ENCODE results near the gene OSBP2. TPM values are rescaled to one million over a fixed set of nuclear protein-coding genes. Genes with fewer than 3 reads are reported as not detected.

OSBP2 gene
- polyA plus RNA-seq, 4 donors: 4.7 to 7.3 (median 6.8) TPM

- peak; percentile 68 to 91 (median 82) for DNase-seq (ENCODE audit: low read depth in 4 of 4, low spot score in 2 of 4)
These were observed 107.8 kb downstream of the OSBP2 start for GRCh38 chr22:30802202-30803166.

GRCh38 chr22:30803679-30804078 lies 109.0 kb downstream of the OSBP2 start:
- DNase-seq (ENCODE audit: low read depth in 4 of 4, low spot score in 2 of 4): no peak

GRCh38 chr22:30804626-30805025 lies 110.0 kb downstream of the OSBP2 start:
- no peak for DNase-seq (ENCODE audit: low read depth in 4 of 4, low spot score in 2 of 4)

GRCh38 chr22:30806391-30806861 lies 111.8 kb downstream of the OSBP2 start:
- no peak for DNase-seq (ENCODE audit: low read depth in 4 of 4, low spot score in 2 of 4)

- DNase-seq (ENCODE audit: low read depth in 4 of 4, low spot score in 2 of 4): no peak
These were observed 114.4 kb downstream of the OSBP2 start for GRCh38 chr22:30809086-30809485.

- no peak for DNase-seq (ENCODE audit: low read depth in 4 of 4, low spot score in 2 of 4)
These were observed 115.4 kb downstream of the OSBP2 start for GRCh38 chr22:30810105-30810504.

GRCh38 chr22:30813936-30814335 lies 119.3 kb downstream of the OSBP2 start:
- no peak for DNase-seq (ENCODE audit: low read depth in 4 of 4, low spot score in 2 of 4)

GRCh38 chr22:30816413-30816812 lies 121.7 kb downstream of the OSBP2 start:
- DNase-seq (ENCODE audit: low read depth in 4 of 4, low spot score in 2 of 4): no peak

- no peak for DNase-seq (ENCODE audit: low read depth in 4 of 4, low spot score in 2 of 4)
These were observed 126.7 kb downstream of the OSBP2 start for GRCh38 chr22:30821381-30821780.

GRCh38 chr22:30821863-30822215 lies 127.2 kb downstream of the OSBP2 start:
- no peak for DNase-seq (ENCODE audit: low read depth in 4 of 4, low spot score in 2 of 4)

- no peak for DNase-seq (ENCODE audit: low read depth in 4 of 4, low spot score in 2 of 4)
These were observed 127.7 kb downstream of the OSBP2 start for GRCh38 chr22:30822216-30823014.

- DNase-seq (ENCODE audit: low read depth in 4 of 4, low spot score in 2 of 4): no peak
These were observed 128.3 kb downstream of the OSBP2 start for GRCh38 chr22:30823015-30823370.

- no peak for DNase-seq (ENCODE audit: low read depth in 4 of 4, low spot score in 2 of 4)
These were observed 129.4 kb downstream of the OSBP2 start for GRCh38 chr22:30824096-30824495.

- no peak for DNase-seq (ENCODE audit: low read depth in 4 of 4, low spot score in 2 of 4)
These were observed 130.0 kb downstream of the OSBP2 start for GRCh38 chr22:30824711-30825110.

GRCh38 chr22:30825711-30826505 lies 131.2 kb downstream of the OSBP2 start:
- no peak for DNase-seq (ENCODE audit: low read depth in 4 of 4, low spot score in 2 of 4)

GRCh38 chr22:30826670-30827355 lies 132.1 kb downstream of the OSBP2 start:
- no peak for DNase-seq (ENCODE audit: low read depth in 4 of 4, low spot score in 2 of 4)

GRCh38 chr22:30827646-30828045 lies 133.0 kb downstream of the OSBP2 start:
- DNase-seq (ENCODE audit: low read depth in 4 of 4, low spot score in 2 of 4): no peak

GRCh38 chr22:30828187-30829155 lies 133.8 kb downstream of the OSBP2 start:
- no peak for DNase-seq (ENCODE audit: low read depth in 4 of 4, low spot score in 2 of 4)

Data from left renal cortex interstitium (tissue), 4 donors.